H9 (cell line): ENCODE results near the gene CTDSPL. TPM values are rescaled to one million over a fixed set of nuclear protein-coding genes. Genes with fewer than 3 reads are reported as not detected.

Experiments used
- DNase-seq: peaks from one replicate; pipeline ENCODE4 v3.0.0-alpha.2; 2017
- H2AFZ ChIP-seq: one replicate; pipeline ENCODE4 v1.6.1; 2013; ENCODE audit warnings: mild to moderate bottlenecking, low read length, control low read depth, moderate library complexity
- H2AK5ac ChIP-seq: 2 replicates; pipeline ENCODE4 v1.6.1; 2013; ENCODE audit warnings: low read length, control low read depth, mixed read lengths; ENCODE audit not compliant: insufficient read length
- H2BK120ac ChIP-seq: one replicate; pipeline ENCODE4 v1.6.1; 2013; ENCODE audit warnings: low read depth, mild to moderate bottlenecking, low read length, control low read depth, inconsistent platforms; ENCODE audit not compliant: poor library complexity, severe bottlenecking
- H2BK12ac ChIP-seq: 2 replicates; pipeline ENCODE4 v1.6.1; 2013; ENCODE audit warnings: low read length, control low read depth, mixed read lengths, low read depth; ENCODE audit not compliant: insufficient read length
- H2BK15ac ChIP-seq: 2 replicates; pipeline ENCODE4 v1.6.1; 2013; ENCODE audit warnings: low read depth, low read length, control low read depth
- H2BK20ac ChIP-seq: one replicate; pipeline ENCODE4 v1.6.1; 2013; ENCODE audit warnings: low read depth, mild to moderate bottlenecking, low read length, control low read depth, inconsistent platforms; ENCODE audit not compliant: poor library complexity, severe bottlenecking
- H2BK5ac ChIP-seq: 2 replicates; pipeline ENCODE4 v1.6.1; 2013; ENCODE audit warnings: low read length, control low read depth, mixed read lengths; ENCODE audit not compliant: insufficient read length
- H3K14ac ChIP-seq: 2 replicates; pipeline ENCODE4 v1.6.1; 2013; ENCODE audit warnings: low read length, control low read depth; ENCODE audit not compliant: insufficient read depth
- H3K18ac ChIP-seq: 2 replicates; pipeline ENCODE4 v1.6.1; 2013; ENCODE audit warnings: low read depth, mild to moderate bottlenecking, mixed read lengths, low read length, control low read depth; ENCODE audit not compliant: insufficient read length
- H3K23ac ChIP-seq: 2 replicates; pipeline ENCODE4 v1.6.1; 2013; ENCODE audit warnings: low read length, control low read depth, mixed read lengths, low read depth; ENCODE audit not compliant: insufficient read length
- H3K23me2 ChIP-seq: 2 replicates; pipeline ENCODE4 v1.6.1; 2013; ENCODE audit warnings: low read depth, mild to moderate bottlenecking, mixed read lengths, low read length, control low read depth; ENCODE audit not compliant: insufficient read length, poor library complexity, severe bottlenecking
- H3K27ac ChIP-seq: 2 replicates; pipeline ENCODE4 v1.5.1; 2013; ENCODE audit warnings: low read length, control low read depth, mixed read lengths, low read depth; ENCODE audit not compliant: insufficient read length
- H3K27me3 ChIP-seq: 2 replicates; pipeline ENCODE4 v1.6.1; 2013; ENCODE audit warnings: low read length, control low read depth, inconsistent platforms; ENCODE audit not compliant: insufficient read depth
- H3K4ac ChIP-seq: 2 replicates; pipeline ENCODE4 v1.6.1; 2013; ENCODE audit warnings: low read depth, mild to moderate bottlenecking, control low read depth, inconsistent platforms, low read length, moderate library complexity
- H3K4me1 ChIP-seq: 2 replicates; pipeline ENCODE4 v1.6.1; 2013; ENCODE audit warnings: low read length, control low read depth, inconsistent platforms; ENCODE audit not compliant: insufficient read depth
- H3K4me2 ChIP-seq: 2 replicates; pipeline ENCODE4 v1.6.1; 2013; ENCODE audit warnings: low read length, control low read depth, mixed read lengths; ENCODE audit not compliant: insufficient read length, insufficient read depth
- H3K56ac ChIP-seq: 2 replicates; pipeline ENCODE4 v1.6.1; 2013; ENCODE audit warnings: low read depth, mild to moderate bottlenecking, mixed read lengths, low read length, control low read depth; ENCODE audit not compliant: insufficient read length
- H3K79me1 ChIP-seq: 2 replicates; pipeline ENCODE4 v1.6.1; 2013; ENCODE audit warnings: low read depth, mild to moderate bottlenecking, moderate library complexity, low read length, control low read depth, inconsistent platforms; ENCODE audit not compliant: insufficient read depth, poor library complexity, severe bottlenecking
- H3K79me2 ChIP-seq: 2 replicates; pipeline ENCODE4 v1.6.1; 2013; ENCODE audit warnings: low read length, control low read depth, inconsistent platforms; ENCODE audit not compliant: insufficient read depth
- H3K9ac ChIP-seq: 2 replicates; pipeline ENCODE4 v1.6.1; 2013; ENCODE audit warnings: low read length, control low read depth, mixed read lengths; ENCODE audit not compliant: insufficient read length; ENCODE audit errors: extremely low read depth
- H3K9me3 ChIP-seq: one replicate; pipeline ENCODE4 v1.6.1; 2013; ENCODE audit warnings: low read depth, low read length, inconsistent platforms; ENCODE audit not compliant: control insufficient read depth
- H3T11ph ChIP-seq: one replicate; pipeline ENCODE4 v1.6.1; 2013; ENCODE audit warnings: mild to moderate bottlenecking, low read length, control low read depth, inconsistent platforms
- H4K20me1 ChIP-seq: one replicate; pipeline ENCODE4 v1.6.1; 2013; ENCODE audit not compliant: control insufficient read depth, insufficient read length, insufficient read depth
- H4K5ac ChIP-seq: 2 replicates; pipeline ENCODE4 v1.6.1; 2013; ENCODE audit warnings: low read depth, mild to moderate bottlenecking, mixed read lengths, low read length, control low read depth; ENCODE audit not compliant: insufficient read length
- H4K8ac ChIP-seq: replicated peaks from 2 replicates; pipeline ENCODE4 v1.6.1; 2013; ENCODE audit warnings: low read length, control low read depth, mixed read lengths, low read depth; ENCODE audit not compliant: insufficient read length
- H4K91ac ChIP-seq: 2 replicates; pipeline ENCODE4 v1.6.1; 2013; ENCODE audit warnings: low read depth, mild to moderate bottlenecking, moderate library complexity, mixed read lengths, low read length, control low read depth; ENCODE audit not compliant: insufficient read length
- H3K27ac Mint-ChIP-seq, 3 experiments: 2 replicates in 2 of 3; 3 replicates in 1 of 3; pipeline ENCODE4 v1.8.0; 2020 to 2021; ENCODE audit warnings: mixed read lengths in 3 of 3, mild to moderate bottlenecking in 1 of 3, moderate library complexity in 1 of 3
- H3K27me3 Mint-ChIP-seq: 2 replicates; pipeline ENCODE4 v1.8.0; 2021; ENCODE audit warnings: low read depth, mild to moderate bottlenecking, moderate library complexity, mixed read lengths
- H3K36me3 Mint-ChIP-seq, 3 experiments: 2 replicates in 2 of 3; 3 replicates in 1 of 3; pipeline ENCODE4 v1.8.0; 2020 to 2021; ENCODE audit warnings: low read depth in 3 of 3, mixed read lengths in 3 of 3; ENCODE audit not compliant: insufficient read depth in 1 of 3
- H3K4me1 Mint-ChIP-seq, 2 experiments: 2 replicates each; pipeline ENCODE4 v1.8.0; 2020; ENCODE audit warnings: mixed read lengths in 2 of 2
- H3K4me3 Mint-ChIP-seq, 2 experiments: 2 replicates in 1 of 2; 3 replicates in 1 of 2; pipeline ENCODE4 v1.8.0; 2020 to 2021; ENCODE audit warnings: mild to moderate bottlenecking in 2 of 2, mixed read lengths in 2 of 2, moderate library complexity in 1 of 2
- H3K9me3 Mint-ChIP-seq, 2 experiments: 2 replicates in 1 of 2; 3 replicates in 1 of 2; pipeline ENCODE4 v1.8.0; 2020; ENCODE audit warnings: mild to moderate bottlenecking in 2 of 2, mixed read lengths in 2 of 2, moderate library complexity in 1 of 2
- WGBS: extraction: QIAGEN DNeasy Blood & Tissue Kit; methylation state at CpG from one replicate; pipeline ENCODE4 v1.1.7; 2013; ENCODE audit warnings: missing lambda C conversion rate, low lambda C conversion rate, mixed read lengths; ENCODE audit not compliant: insufficient read length; ENCODE audit errors: extremely low coverage; 5-methylcytosine and 5-hydroxymethylcytosine counted together
- total RNA-seq: library from RNA; stranded (reverse); gene quantifications from 2 replicates; pipeline ENCODE4 v1.2.1, GENCODE V29; 2021
- TF ChIP-seq, protein P1 (sequence below): fragments of 200-600 bp; sonication (generic); conservative IDR thresholded peaks from 3 replicates; pipeline ENCODE4 v1.8.0; 2021; ENCODE audit warnings: antibody characterized with exemption, mild to moderate bottlenecking

The CTDSPL gene
- total RNA-seq, 1 experiment from 2014 or later, result 20.8 TPM

DNA sequence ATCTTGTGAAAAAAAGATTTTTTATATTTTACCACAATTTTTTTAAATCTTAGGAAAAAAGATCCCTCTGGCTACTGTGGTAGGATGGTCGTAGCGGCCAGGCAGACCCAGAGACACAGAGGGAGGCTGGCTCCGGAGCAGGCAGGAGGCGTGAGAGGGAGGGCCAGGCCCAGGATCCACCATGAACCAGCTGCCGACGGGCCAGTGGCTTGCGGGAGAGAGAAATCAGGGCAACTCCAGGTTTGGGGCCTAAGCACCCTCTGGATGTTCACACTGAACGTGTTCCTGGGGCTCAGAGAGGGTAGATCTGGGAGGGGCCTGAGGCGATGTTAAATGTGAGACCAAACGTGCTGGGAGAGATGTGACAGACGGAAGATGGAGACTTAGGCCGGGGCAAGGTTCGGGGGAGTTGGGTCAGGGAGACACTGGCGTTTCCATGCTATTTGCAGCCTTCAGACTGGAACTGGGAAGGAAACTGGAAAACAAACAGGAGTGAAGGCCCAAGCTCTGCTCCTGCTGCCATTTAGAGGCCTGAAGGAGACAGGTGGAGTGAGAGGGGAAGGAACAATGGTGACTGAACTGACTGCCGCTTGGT is 127.3 kb downstream of the CTDSPL start:
- Mint-ChIP-seq H3K27me3 (peaks cover 11% of the 10 kb centered on the region), H3K9me3 (no peaks in the 10 kb centered on the region), H3K4me3 (no peak overlapping the region), H3K27ac (0 out of 7 replicates have a peak overlapping the region, but pooled peaks of 1 of the 3 experiments have one; percentile 7), H3K36me3 (peaks cover 0 to 3% (median 0%) of the 10 kb centered on the region in 3 experiments; a peak in 2 of 7 replicates), H3K4me1 (peaks cover 9 to 27% of the 10 kb centered on the region in 2 experiments; a peak in 3 of 4 replicates)
- H3K23ac ChIP-seq, result no peak overlapping the region
- TF ChIP-seq, protein P1, sequence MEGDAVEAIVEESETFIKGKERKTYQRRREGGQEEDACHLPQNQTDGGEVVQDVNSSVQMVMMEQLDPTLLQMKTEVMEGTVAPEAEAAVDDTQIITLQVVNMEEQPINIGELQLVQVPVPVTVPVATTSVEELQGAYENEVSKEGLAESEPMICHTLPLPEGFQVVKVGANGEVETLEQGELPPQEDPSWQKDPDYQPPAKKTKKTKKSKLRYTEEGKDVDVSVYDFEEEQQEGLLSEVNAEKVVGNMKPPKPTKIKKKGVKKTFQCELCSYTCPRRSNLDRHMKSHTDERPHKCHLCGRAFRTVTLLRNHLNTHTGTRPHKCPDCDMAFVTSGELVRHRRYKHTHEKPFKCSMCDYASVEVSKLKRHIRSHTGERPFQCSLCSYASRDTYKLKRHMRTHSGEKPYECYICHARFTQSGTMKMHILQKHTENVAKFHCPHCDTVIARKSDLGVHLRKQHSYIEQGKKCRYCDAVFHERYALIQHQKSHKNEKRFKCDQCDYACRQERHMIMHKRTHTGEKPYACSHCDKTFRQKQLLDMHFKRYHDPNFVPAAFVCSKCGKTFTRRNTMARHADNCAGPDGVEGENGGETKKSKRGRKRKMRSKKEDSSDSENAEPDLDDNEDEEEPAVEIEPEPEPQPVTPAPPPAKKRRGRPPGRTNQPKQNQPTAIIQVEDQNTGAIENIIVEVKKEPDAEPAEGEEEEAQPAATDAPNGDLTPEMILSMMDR, result no peak
- no peaks in the 10 kb centered on the region for H3K79me1 ChIP-seq
- H2AK5ac ChIP-seq, result no peak overlapping the region
- H3K18ac ChIP-seq, result no peak overlapping the region
- WGBS, result no CpG with 5 or more reads among the region's 15 CpGs
- no peaks in the 10 kb centered on the region for H3K4me1 ChIP-seq
- no peak overlapping the region for H3K27ac ChIP-seq
- no peaks in the 10 kb centered on the region for H3K23me2 ChIP-seq
- no peak for DNase-seq
- no peak overlapping the region for H3K4me2 ChIP-seq
- H3T11ph ChIP-seq, result no peak overlapping the region
- no peaks in the 10 kb centered on the region for H3K9me3 ChIP-seq
- no peak overlapping the region for H4K8ac ChIP-seq
- no peak overlapping the region for H2BK20ac ChIP-seq
- H2BK120ac ChIP-seq, result no peak overlapping the region
- H4K5ac ChIP-seq, result no peak overlapping the region
- no peak overlapping the region for H3K9ac ChIP-seq
- no peaks in the 10 kb centered on the region for H3K27me3 ChIP-seq
- H3K79me2 ChIP-seq, result no peaks in the 10 kb centered on the region
- no peaks in the 10 kb centered on the region for H4K20me1 ChIP-seq
- no peak overlapping the region for H2AFZ ChIP-seq
- no peak overlapping the region for H4K91ac ChIP-seq
- no peak overlapping the region for H2BK15ac ChIP-seq
- H2BK5ac ChIP-seq, result no peak overlapping the region
- H3K56ac ChIP-seq, result no peak overlapping the region
- H3K4ac ChIP-seq, result no peak overlapping the region
- H2BK12ac ChIP-seq, result no peak overlapping the region
- no peak overlapping the region for H3K14ac ChIP-seq
